CD8-positive, alpha-beta memory T cell (primary cell): ENCODE measurements around the gene NR6A1. TPM values are rescaled to one million over a fixed set of nuclear protein-coding genes. Genes with fewer than 3 reads are reported as not detected.
"Not testable (repeated sequence)": the region's sequence is repeated elsewhere in the genome, so short reads cannot be mapped to it uniquely, and the experiment has no call there.

Experiments
- CTCF ChIA-PET: fragments of 350-600 bp; sonication (Branson Sonifier 250); formaldehyde crosslinking; loops from one replicate; lab custom pipeline; 2021; ENCODE audit warnings: antibody characterized with exemption; lab: Charles Lee
- POLR2A ChIA-PET: fragments of 350-600 bp; sonication (Branson Sonifier 250); formaldehyde crosslinking; loops from one replicate; lab custom pipeline; 2021; ENCODE audit warnings: antibody characterized with exemption; lab: Charles Lee
- DNase-seq, 5 donors: peaks; one replicate each; pipeline versions ENCODE4 v3.0.0 to v3.0.0-alpha.2; 2020 to 2022; ENCODE audit warnings: mixed read lengths in 1 of 5
- H3K27ac ChIP-seq: one replicate; pipeline ENCODE4 v1.7.0; 2013; ENCODE audit warnings: low read depth, mild to moderate bottlenecking, low read length, moderate library complexity
- H3K27me3 ChIP-seq: 2 replicates; pipeline ENCODE4 v1.7.0; 2013; ENCODE audit warnings: low read length, mild to moderate bottlenecking; ENCODE audit not compliant: insufficient read depth, poor library complexity, severe bottlenecking
- H3K36me3 ChIP-seq: 2 replicates; pipeline ENCODE4 v1.7.0; 2013; ENCODE audit warnings: mild to moderate bottlenecking, low read length, moderate library complexity; ENCODE audit not compliant: insufficient read depth
- H3K4me1 ChIP-seq: 2 replicates; pipeline ENCODE4 v1.7.0; 2013; ENCODE audit warnings: mild to moderate bottlenecking, low read length, moderate library complexity; ENCODE audit not compliant: insufficient read depth
- H3K4me3 ChIP-seq: 2 replicates; pipeline ENCODE4 v1.7.0; 2013; ENCODE audit warnings: mild to moderate bottlenecking, low read length
- H3K9me3 ChIP-seq: 2 replicates; pipeline ENCODE4 v1.7.0; 2013; ENCODE audit warnings: mild to moderate bottlenecking, low read length
- H3K27ac Mint-ChIP-seq, 8 donors: one replicate each; pipeline ENCODE4 v1.8.0; 2020 to 2021; ENCODE audit warnings: mixed read lengths in 8 of 8, mild to moderate bottlenecking in 6 of 8, inconsistent platforms in 3 of 8, moderate library complexity in 3 of 8
- H3K27me3 Mint-ChIP-seq, 2 donors: one replicate each; pipeline ENCODE4 v1.8.0; 2020 to 2021; ENCODE audit warnings: mixed read lengths in 2 of 2, mild to moderate bottlenecking in 1 of 2, moderate library complexity in 1 of 2
- H3K36me3 Mint-ChIP-seq, 3 donors: one replicate each; pipeline ENCODE4 v1.8.0; 2020 to 2021; ENCODE audit warnings: mixed read lengths in 3 of 3, inconsistent platforms in 1 of 3, mild to moderate bottlenecking in 1 of 3
- H3K4me1 Mint-ChIP-seq, 3 donors: one replicate each; pipeline ENCODE4 v1.8.0; 2020 to 2021; ENCODE audit warnings: mixed read lengths in 3 of 3, inconsistent platforms in 1 of 3, mild to moderate bottlenecking in 1 of 3
- H3K4me3 Mint-ChIP-seq, 7 donors: one replicate each; pipeline ENCODE4 v1.8.0; 2020 to 2021; ENCODE audit warnings: mixed read lengths in 7 of 7, mild to moderate bottlenecking in 6 of 7, moderate library complexity in 4 of 7, inconsistent platforms in 2 of 7
- H3K9me3 Mint-ChIP-seq, 5 donors: one replicate each; pipeline ENCODE4 v1.8.0; 2020 to 2022; ENCODE audit warnings: mixed read lengths in 5 of 5, mild to moderate bottlenecking in 3 of 5, moderate library complexity in 2 of 5, inconsistent platforms in 1 of 5
- polyA plus RNA-seq: library from polyadenylated mRNA; unstranded; fragments of 300-500 nt; fragmentation: Illumina TruSeq; gene quantifications from one replicate; pipeline ENCODE4 v1.2.3, GENCODE V29; 2021
- total RNA-seq, 2 experiments: library from RNA; stranded (reverse); gene quantifications; one replicate each; pipeline ENCODE4 v1.2.3, GENCODE V29; 2021

NR6A1 gene
- total and polyA plus RNA-seq, 3 experiments from 2014 or later = 2.4 to 3.0 TPM; not detected in 1

DNA sequence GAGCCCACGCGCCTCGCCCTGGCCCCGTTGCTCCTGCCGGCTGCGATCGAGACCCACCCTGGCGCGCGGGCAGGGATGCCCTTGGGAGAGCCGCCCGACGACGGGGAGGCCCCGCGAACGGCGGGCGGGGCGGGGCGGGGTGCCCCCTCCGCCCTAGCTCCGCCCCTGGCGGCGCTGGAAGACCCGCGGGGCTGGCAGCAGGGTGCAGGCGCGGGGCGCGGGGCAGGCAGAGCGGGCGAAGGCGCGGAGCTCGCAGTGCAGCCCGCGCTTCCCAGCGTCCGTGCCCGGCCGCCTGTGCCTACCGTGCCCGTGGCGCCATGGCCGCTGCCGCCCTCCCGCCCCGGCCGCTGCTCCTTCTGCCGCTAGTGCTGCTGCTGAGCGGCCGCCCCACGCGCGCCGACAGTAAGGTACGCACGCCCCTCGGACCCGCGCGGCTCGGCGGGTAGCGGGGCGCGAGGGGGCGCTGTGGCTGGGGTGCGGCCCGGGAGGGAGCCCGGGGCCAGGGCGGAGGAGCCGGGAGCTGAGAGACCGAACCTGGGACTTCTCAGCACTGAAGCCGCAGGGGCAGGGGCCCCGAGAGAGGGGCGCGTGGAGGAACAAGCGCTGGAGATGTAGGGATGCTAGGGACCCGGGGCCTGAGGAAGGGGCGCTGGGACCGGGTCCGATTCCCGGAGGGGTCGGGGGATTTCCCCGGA is 6.0 kb upstream of the NR6A1 start, which contains the start of gene OLFML2A:
Gene OLFML2A, plus strand, starts transcription at position 180 of the 695 bp plus-strand sequence. Its CDS starts 138 bp downstream, at position 318.
- Histone ChIP-seq H3K27me3 (peaks cover 30% of the 10 kb centered on the region), H3K4me1 (peaks cover 11% of the 10 kb centered on the region), H3K9me3 (no peaks in the 10 kb centered on the region), H3K36me3 (no peaks in the 10 kb centered on the region), H3K4me3 (peak within 1 kb of the TSS; percentile 26), H3K27ac (no peak within 1 kb of the TSS)
- H3K4me3 Mint-ChIP-seq = peak within 1 kb of the TSS; percentile 44 to 86 (median 71)
- H3K27ac Mint-ChIP-seq = no peak within 1 kb of the TSS
- no peaks in the 10 kb centered on the region for H3K9me3 Mint-ChIP-seq
- H3K36me3 Mint-ChIP-seq = no peaks in the 10 kb centered on the region
- CTCF ChIA-PET = interaction anchor here (0.8 to 8.1 kb wide), 4 partner anchors 8 to 116 kb away, joined by 3 to 121 read pairs (median 4); partner anchors contain the start of gene WDR38
- POLR2A ChIA-PET = no interaction called here
- peaks cover 25 to 34% of the 10 kb centered on the region in 2 donors for H3K27me3 Mint-ChIP-seq
- H3K4me1 Mint-ChIP-seq = peaks cover 16 to 35% (median 20%) of the 10 kb centered on the region in 3 donors
- DNase-seq = peak in 2 of 5 donors; percentile 17 to 53

DNA sequence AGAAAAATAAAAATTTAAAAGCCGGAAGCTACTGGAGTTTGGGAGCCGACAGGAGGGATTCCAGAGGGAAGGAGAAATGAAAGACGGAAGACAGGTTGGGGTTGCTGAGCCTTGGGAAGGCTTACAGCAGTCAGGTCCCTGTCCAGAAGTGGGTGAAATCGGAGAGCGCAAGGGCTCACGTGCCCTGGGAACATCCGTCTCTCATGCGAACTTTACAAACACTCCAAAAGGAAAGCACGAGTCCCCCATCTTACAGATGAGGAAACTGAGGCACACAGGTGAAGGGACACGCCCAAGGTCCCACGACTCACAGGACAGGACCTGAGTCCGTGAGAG is 5.5 kb upstream of the NR6A1 start:
- peak overlapping the region; percentile 26 for H3K4me3 ChIP-seq
- CTCF ChIA-PET = interaction anchor here (0.8 to 8.1 kb wide), 4 partner anchors 8 to 116 kb away, joined by 3 to 121 read pairs (median 4); partner anchors contain the start of gene WDR38
- Mint-ChIP-seq H3K27ac (no peak overlapping the region), H3K4me3 (peak overlapping the region; percentile 42 to 86 (median 71)), H3K4me1 (peaks cover 17 to 40% (median 25%) of the 10 kb centered on the region in 3 donors), H3K36me3 (no peaks in the 10 kb centered on the region), H3K27me3 (peaks cover 26 to 35% of the 10 kb centered on the region in 2 donors), H3K9me3 (no peaks in the 10 kb centered on the region)
- H3K9me3 ChIP-seq = no peaks in the 10 kb centered on the region
- H3K27me3 ChIP-seq = peaks cover 30% of the 10 kb centered on the region
- no peaks in the 10 kb centered on the region for H3K36me3 ChIP-seq
- no peak for DNase-seq
- H3K27ac ChIP-seq = no peak overlapping the region
- peaks cover 16% of the 10 kb centered on the region for H3K4me1 ChIP-seq
- POLR2A ChIA-PET = no interaction called here

DNA sequence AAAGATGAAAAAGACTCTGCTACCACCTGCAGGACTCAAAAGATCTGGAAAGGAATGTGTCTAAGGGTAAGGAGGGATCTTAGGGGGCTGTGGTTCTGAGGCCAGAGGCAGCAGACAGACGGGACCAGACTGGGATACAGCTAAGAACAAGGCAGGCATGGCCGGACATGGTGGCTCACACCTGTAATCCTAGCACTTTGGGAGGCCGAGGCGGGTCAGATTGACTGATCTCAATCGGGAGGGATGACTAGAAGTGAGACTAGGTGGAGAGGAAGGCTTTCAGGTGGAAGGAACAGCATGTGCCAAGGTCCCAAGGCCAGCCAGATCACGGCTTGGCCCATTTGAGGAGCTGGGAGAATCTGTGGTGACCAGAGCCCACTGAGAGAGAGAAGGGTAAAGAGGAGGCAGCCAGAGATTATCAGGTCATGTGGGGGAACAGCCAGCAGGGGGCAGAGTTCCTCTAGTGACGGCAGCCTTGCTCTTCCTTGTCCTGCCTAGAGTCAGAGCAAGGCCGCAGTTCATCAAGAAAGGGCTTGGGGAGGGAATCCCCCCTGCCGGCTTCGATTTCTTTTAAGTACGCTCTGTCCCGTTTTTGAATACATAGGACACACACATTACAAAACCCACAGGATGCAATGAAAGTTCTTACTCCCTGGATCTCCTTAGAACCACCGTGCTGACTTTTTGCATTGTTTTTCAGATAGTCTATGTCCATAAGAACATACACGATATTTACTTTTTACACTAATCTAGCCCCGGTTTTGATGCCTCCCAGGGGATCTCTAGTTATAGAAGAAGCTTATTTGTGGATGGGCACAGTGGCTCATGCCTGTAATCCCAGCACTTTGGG is 3.2 kb upstream of the NR6A1 start:
- peak overlapping the region in 4 of 7 donors; percentile 23 to 80 (median 44) for H3K4me3 Mint-ChIP-seq
- ChIA-PET CTCF (interaction anchor here (0.7 to 8.1 kb wide), 12 partner anchors 8 to 598 kb away, joined by 3 to 121 read pairs (median 4); partner anchors contain the start of genes ARPC5L, RPL35 and WDR38), POLR2A (interaction anchor here (0.7 kb wide), 1 partner anchor 130 kb away, joined by 9 read pairs; no protein-coding TSS in a partner anchor)
- Histone ChIP-seq H3K27ac (no peak overlapping the region), H3K9me3 (no peaks in the 10 kb centered on the region), H3K36me3 (no peaks in the 10 kb centered on the region), H3K4me3 (no peak overlapping the region), H3K4me1 (peaks cover 30% of the 10 kb centered on the region), H3K27me3 (peaks cover 40% of the 10 kb centered on the region)
- H3K9me3 Mint-ChIP-seq = no peaks in the 10 kb centered on the region
- peaks cover 0 to 2% (median 0%) of the 10 kb centered on the region in 3 donors for H3K36me3 Mint-ChIP-seq
- peaks cover 35 to 51% of the 10 kb centered on the region in 2 donors for H3K27me3 Mint-ChIP-seq
- peaks cover 30 to 56% (median 41%) of the 10 kb centered on the region in 3 donors for H3K4me1 Mint-ChIP-seq
- DNase-seq = peak; percentile 68 to 85 (median 76)
- H3K27ac Mint-ChIP-seq = peak overlapping the region in 2 of 8 donors; percentile 71 to 83

DNA sequence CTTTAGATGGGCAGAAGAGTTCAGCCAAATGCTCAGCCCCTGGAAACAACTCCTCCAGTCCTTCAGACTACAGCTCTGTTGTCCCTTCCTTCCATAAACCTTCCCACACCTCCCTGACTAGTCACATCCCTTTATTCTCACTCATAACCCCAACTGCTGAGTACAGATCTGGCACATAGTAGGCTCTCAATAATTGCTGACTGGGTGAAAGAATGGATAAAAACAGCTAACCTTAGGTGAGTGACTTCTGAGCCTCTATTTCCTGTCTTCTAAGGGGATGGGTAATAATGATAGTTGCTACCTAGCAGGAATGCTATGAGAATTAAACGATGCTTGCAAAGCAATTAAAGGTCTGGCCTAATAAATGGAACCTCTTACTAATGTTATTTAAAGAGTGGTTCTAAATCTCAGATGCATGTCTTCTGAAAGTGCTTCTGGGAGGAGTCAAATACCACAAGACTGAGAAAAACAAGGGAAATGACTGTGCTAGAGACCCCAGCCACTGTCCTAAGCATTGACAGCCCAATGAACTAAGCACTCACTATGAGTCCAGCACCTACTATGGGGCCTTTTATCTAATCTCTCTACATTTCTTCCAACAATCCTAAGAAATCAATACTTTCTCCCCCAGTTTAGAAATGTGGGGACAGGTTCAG is 2.5 kb upstream of the NR6A1 start:
- no peak overlapping the region for H3K27ac ChIP-seq
- H3K4me1 ChIP-seq = peaks cover 31% of the 10 kb centered on the region
- Mint-ChIP-seq H3K27me3 (peaks cover 42 to 58% of the 10 kb centered on the region in 2 donors), H3K9me3 (peaks cover 0 to 4% (median 0%) of the 10 kb centered on the region in 5 donors), H3K4me1 (peaks cover 34 to 60% (median 45%) of the 10 kb centered on the region in 3 donors), H3K4me3 (peak overlapping the region in 5 of 7 donors; percentile 8 to 66 (median 44)), H3K36me3 (peaks cover 0 to 2% (median 0%) of the 10 kb centered on the region in 3 donors), H3K27ac (peak overlapping the region in 3 of 8 donors; percentile 14 to 83 (median 62))
- no peaks in the 10 kb centered on the region for H3K9me3 ChIP-seq
- ChIA-PET POLR2A (no interaction called here), CTCF (interaction anchor here (1.0 to 8.1 kb wide), 9 partner anchors 11 to 352 kb away, joined by 3 to 121 read pairs (median 5); partner anchors contain the start of genes ARPC5L, RPL35 and WDR38)
- peaks cover 48% of the 10 kb centered on the region for H3K27me3 ChIP-seq
- no peak overlapping the region for H3K4me3 ChIP-seq
- no peak for DNase-seq
- H3K36me3 ChIP-seq = no peaks in the 10 kb centered on the region

DNA sequence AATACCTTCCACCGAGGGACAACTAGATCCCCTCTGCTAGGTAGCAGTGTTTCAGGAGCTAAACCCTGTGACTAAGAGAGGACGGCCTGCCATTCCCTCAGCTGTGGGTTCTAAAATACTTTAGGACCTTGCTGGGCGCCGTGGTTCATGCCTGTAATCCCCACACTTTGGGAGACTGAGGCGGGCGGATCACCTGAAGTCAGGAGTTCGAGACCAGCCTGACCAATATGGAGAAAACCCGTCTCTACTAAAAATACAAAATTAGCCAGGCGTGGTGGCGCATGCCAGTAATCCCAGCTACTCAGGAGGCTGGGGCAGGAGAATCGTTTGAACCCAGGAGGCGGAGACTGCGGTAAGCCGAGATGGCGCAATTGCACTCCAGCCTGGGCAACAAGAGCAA is 1.8 kb upstream of the NR6A1 start:
- H3K27me3 ChIP-seq = peaks cover 52% of the 10 kb centered on the region
- peaks cover 34 to 59% (median 45%) of the 10 kb centered on the region in 3 donors for H3K4me1 Mint-ChIP-seq
- H3K9me3 ChIP-seq, H3K27ac ChIP-seq, DNase-seq, H3K4me3 ChIP-seq, POLR2A ChIA-PET, H3K36me3 Mint-ChIP-seq, H3K9me3 Mint-ChIP-seq, H3K36me3 ChIP-seq: not testable (repeated sequence)
- H3K4me1 ChIP-seq = peaks cover 31% of the 10 kb centered on the region
- peaks cover 46 to 65% of the 10 kb centered on the region in 2 donors for H3K27me3 Mint-ChIP-seq
- H3K4me3 Mint-ChIP-seq = peak overlapping the region; percentile 83 to 96 (median 89)
- H3K27ac Mint-ChIP-seq = peak overlapping the region in 4 of 8 donors; percentile 6 to 59 (median 56)
- CTCF ChIA-PET = interaction anchor here (1.0 to 8.1 kb wide), 9 partner anchors 10 to 125 kb away, joined by 3 to 121 read pairs (median 8); partner anchors contain the start of genes ARPC5L, RPL35 and WDR38

DNA sequence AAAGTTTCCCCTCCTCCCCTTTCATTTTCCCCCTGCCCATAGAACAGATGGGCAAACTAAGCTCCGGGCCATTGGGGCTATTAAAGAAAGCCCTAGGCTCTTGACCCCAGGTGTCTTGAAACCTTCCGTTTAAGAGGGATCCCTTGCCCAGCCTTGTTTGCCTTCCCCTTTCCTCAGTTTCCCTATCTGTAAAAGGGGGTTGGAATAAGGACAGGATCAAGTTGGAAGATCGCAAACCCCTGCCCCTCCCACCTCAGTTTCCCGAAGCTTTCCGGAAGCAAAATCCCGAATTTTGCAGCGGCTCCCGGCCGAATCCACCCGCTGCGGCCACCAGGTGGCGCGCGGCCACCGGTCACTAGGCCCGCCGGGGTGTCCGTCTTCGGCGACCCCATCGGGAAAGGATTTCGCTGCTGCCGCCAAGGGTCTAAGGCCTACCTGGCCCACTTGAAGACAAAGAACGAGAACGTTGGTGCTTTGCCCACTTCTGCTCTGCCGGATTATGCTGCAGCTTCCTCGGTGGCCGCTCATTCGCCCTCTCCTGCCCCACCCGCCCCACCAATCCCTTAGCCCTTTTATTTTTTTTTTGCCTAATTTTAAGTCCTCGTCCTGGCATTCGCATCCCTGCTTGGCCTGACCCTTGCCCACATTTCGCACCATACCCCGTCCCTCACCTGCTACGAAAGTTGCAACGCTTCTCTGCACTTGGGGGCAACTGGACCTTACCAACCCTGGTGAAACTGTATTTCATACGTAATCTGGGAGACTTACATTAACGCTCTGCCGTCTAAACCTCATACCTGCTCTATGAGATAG is 962 bp upstream of the NR6A1 start:
- Histone ChIP-seq H3K27me3 (peaks cover 59% of the 10 kb centered on the region), H3K9me3 (no peaks in the 10 kb centered on the region), H3K36me3 (no peaks in the 10 kb centered on the region), H3K4me3 (peak overlapping the region; percentile 83), H3K27ac (peak overlapping the region; percentile 58), H3K4me1 (peaks cover 31% of the 10 kb centered on the region)
- Mint-ChIP-seq H3K27ac (peak overlapping the region in 7 of 8 donors; percentile 56 to 96 (median 70)), H3K27me3 (peaks cover 52 to 74% of the 10 kb centered on the region in 2 donors), H3K4me3 (peak overlapping the region; percentile 83 to 96 (median 89)), H3K9me3 (peaks cover 0 to 4% (median 0%) of the 10 kb centered on the region in 5 donors), H3K36me3 (peaks cover 0 to 2% (median 0%) of the 10 kb centered on the region in 3 donors), H3K4me1 (peaks cover 34 to 55% (median 45%) of the 10 kb centered on the region in 3 donors)
- peak in 4 of 5 donors; percentile 26 to 61 (median 26) for DNase-seq
- ChIA-PET CTCF (interaction anchor here (1.0 to 8.1 kb wide), 16 partner anchors 9 to 609 kb away, joined by 3 to 121 read pairs (median 3); partner anchors contain the start of genes ARPC5L, GOLGA1, RPL35 and WDR38), POLR2A (interaction anchor here (0.6 to 2.8 kb wide), 3 partner anchors 89 to 170 kb away, joined by 3 to 17 read pairs (median 3); partner anchors contain the start of genes ARPC5L and RPL35)
